Stimulated activated CD4-positive, alpha-beta T cell treated with anti-CD3 and anti-CD28 coated beads, Interleukin-12 subunit alpha, Interleukin-12 subunit beta, amount 100 ng/mL, for 4 hours (primary cell): ENCODE measurements around the gene OVCH1.
"Not testable (repeated sequence)": the region's sequence is repeated elsewhere in the genome, so short reads cannot be mapped to it uniquely, and the experiment has no call there.

ENCODE experiments used
- DNase-seq: peaks from one replicate; pipeline ENCODE4 v3.0.0-alpha.2; 2020

The OVCH1 gene

GRCh38 chr12:29396774-29397173 lies 100.7 kb downstream of the OVCH1 start:
- DNase-seq: no peak

- DNase-seq: no peak
Observed at GRCh38 chr12:29395356-29395755, 102.1 kb downstream of the OVCH1 start.

GRCh38 chr12:29390419-29390818 lies 107.1 kb downstream of the OVCH1 start:
- DNase-seq: peak; percentile 3

GRCh38 chr12:29389295-29389919 lies 108.1 kb downstream of the OVCH1 start:
- DNase-seq: no peak

GRCh38 chr12:29386084-29386680 lies 111.3 kb downstream of the OVCH1 start:
- DNase-seq: not testable (repeated sequence)

GRCh38 chr12:29385194-29385593 lies 112.3 kb downstream of the OVCH1 start:
- not testable (repeated sequence) for DNase-seq

- no peak for DNase-seq
Observed at GRCh38 chr12:29382251-29382650, 115.2 kb downstream of the OVCH1 start.

GRCh38 chr12:29380536-29381523 lies 116.7 kb downstream of the OVCH1 start, which contains the start of gene ERGIC2:
Gene ERGIC2, minus strand, starts transcription at chr12:29381172. Its CDS starts 9,539 bp downstream, at chr12:29371633.
- DNase-seq: peak; percentile 73
